ENCODE measurements around the gene C3orf22.
"Not testable (repeated sequence)": the region's sequence is repeated elsewhere in the genome, so short reads cannot be mapped to it uniquely, and the experiment has no call there.

C3orf22 gene

DNA sequence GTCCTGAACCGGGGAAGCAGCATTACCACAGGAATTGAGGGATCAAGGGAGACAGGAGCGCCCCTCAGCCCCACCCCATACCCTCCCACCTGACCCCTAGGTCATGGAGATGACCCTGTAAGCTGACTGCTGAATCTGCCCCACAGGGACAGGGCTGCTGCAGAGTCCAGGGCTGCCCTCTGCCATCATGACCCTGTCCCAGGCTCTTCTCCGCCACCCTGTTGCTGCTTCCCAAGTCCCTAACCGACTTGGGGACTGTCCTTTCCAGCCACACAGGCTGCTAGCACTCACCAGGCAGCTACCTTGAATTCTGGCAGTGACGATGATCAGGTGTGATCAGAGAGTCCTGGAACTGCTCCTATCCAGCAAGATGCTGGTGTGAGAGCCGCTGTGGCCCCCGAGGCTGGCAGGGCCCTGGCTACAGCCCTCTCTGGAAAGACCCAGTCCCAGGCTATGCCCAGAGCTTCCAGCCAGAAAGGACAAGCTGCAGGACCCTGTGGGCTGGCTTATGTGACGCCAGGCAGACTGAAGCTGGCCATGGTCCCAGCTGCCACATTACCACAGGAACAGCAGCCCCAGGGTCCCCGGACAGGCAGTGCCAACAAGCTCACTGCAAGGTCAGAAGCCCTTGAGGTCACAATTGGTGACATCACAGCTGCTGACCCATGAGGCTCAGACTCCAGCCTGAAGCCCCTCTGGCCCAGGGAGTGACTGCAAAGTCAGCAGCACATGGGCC lies at the start of gene C3orf22:
Gene C3orf22 (minus strand): TSS at position 597 of the 736 bp plus-strand sequence. CDS start 5,542 bp downstream, outside the sequence.
- DNase-seq (ENCODE audit: low read depth in 1 of 2, low spot score in 1 of 2) = no peak

DNA sequence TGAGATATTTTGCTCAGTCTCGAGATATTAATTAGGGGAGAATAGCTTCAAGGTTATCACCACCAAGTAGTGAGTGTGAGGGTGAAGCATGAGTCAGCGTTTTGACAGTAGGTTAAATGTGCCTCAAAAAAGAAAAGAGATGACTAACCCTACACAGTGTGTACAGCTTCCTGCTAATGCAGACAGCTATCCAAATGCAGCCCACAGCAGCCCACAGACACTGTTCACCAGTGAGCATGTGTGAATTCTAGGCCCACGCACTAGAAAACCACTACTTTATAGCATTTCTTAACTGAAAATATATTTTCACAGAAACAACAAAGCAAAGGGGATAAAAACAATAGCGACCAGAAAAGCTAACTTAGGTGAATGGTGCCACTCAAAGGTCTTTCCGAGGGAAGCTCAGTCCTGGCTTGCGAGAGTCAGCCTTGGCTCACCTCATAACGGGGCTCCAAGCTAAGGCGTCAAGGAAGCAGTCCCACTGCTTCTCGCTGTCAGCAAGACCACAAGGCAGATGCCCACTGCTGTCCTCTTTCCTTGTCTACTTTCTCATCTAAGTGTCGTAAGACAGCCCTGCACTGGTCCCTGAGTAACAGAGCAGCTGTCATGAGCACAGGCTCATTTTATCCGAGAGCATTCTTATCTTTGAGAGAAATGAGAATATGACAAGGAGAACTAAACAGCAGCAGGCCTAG lies 48.6 kb upstream of the C3orf22 start:
- DNase-seq (ENCODE audit: low read depth in 1 of 2, low spot score in 1 of 2) = no peak

DNA sequence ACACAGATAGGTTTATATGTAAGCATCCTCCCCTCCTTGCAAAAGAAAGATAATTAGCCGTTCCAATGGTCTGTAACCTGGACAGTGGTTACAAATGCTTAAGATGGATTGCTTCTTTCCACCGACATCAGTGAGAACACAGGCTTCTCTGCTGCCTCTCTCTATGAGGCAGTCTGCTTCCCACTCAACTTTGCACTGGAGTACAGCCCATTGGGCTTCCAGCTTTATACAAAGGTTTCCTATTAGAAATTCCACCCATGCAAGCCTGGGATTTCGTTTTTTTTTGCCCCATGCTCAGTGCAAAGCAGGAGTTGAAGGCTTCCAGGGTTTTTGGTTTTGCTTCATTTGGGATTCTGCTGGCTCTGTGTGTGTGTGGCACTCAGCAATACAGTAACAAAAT lies 47.3 kb upstream of the C3orf22 start:
- no peak for DNase-seq (ENCODE audit: low read depth in 1 of 2, low spot score in 1 of 2)

- DNase-seq (ENCODE audit: low read depth in 1 of 2, low spot score in 1 of 2) = no peak
These were observed 46.0 kb upstream of the C3orf22 start for GRCh38 chr3:126604691-126605090.

DNA sequence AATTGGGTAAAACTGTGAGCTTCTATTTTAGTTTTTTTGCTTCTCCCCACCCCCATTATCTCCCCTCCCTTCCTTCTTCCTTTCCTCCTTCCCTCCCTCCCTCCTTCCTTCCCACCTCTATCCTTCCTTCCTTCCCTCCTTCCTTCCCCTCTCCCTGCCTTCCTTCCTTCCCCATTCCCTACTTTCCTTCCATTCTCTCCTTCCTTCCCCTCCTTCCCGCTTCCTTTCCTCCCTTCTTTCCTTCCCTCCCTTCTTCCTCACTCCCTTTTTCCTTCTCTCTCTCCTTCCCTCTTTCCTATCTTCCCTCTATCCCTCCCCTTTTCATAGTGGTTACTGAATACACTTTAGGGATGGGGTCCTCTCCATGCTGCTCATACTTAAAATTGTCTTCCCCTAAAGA lies 40.4 kb upstream of the C3orf22 start:
- no peak for DNase-seq (ENCODE audit: low read depth in 1 of 2, low spot score in 1 of 2)

- DNase-seq (ENCODE audit: low read depth in 1 of 2, low spot score in 1 of 2) = not testable (repeated sequence)
These were observed 36.7 kb upstream of the C3orf22 start for GRCh38 chr3:126595479-126595878.

DNA sequence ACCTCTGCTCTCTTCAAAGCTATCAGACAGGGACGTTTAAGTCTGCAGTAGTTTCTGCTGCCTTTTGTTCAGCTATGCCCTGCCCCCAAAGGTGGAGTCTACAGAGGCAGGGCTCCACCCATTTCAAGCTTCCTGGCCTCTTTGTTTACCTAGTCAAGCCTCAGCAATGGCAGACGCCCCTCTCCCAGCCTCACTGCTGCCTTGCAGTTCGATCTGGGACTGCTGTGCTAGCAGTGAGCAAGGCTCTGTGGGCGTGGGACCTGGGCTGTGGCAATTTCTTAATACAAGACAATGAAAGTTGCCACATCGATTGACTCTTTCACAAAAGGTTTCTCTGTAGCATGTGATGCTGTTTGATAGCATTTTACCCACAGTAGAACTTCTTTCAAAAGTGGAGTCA lies 32.8 kb upstream of the C3orf22 start:
- not testable (repeated sequence) for DNase-seq (ENCODE audit: low read depth in 1 of 2, low spot score in 1 of 2)

DNA sequence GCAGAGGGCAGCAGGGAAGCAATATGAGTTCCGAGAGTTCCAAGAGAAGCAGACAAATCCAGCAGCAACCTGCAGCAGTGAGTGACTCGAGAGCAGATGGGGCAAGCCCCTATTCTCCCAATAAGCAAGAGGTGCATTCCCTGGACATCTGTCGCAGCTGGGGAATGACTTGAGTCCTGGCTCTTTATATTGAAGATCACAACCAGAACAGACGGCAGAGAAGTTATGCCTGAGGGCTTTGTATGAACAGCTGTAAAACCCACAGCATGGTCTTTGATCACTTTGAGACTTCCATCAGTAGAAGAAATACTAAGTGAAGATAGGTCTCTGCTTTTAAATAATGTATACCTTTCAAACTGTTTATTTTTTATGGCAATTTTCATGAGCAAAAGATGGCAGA lies 23.6 kb upstream of the C3orf22 start:
- no peak for DNase-seq (ENCODE audit: low read depth in 1 of 2, low spot score in 1 of 2)

DNA sequence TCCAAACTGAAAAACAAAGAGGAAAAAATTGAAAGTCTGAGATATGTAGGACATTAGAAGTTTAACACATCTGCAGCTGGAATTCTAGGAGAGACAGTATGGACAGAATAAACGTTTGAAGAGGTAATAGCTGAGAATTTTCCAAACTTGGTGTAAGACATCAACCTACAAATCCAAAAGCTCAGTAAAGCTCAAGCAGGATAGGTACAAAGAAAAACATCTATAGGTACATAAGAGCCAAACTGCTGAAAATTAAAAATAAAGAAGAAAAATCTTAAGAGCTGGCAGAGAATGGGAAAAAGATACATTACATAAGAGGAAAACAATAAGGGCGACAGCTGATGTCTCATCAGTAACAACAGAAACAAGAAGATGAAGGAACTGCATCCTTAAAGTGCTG lies 22.8 kb upstream of the C3orf22 start:
- no peak for DNase-seq (ENCODE audit: low read depth in 1 of 2, low spot score in 1 of 2)

- no peak for DNase-seq (ENCODE audit: low read depth in 1 of 2, low spot score in 1 of 2)
These were observed 22.0 kb upstream of the C3orf22 start for GRCh38 chr3:126580746-126581145.

DNA sequence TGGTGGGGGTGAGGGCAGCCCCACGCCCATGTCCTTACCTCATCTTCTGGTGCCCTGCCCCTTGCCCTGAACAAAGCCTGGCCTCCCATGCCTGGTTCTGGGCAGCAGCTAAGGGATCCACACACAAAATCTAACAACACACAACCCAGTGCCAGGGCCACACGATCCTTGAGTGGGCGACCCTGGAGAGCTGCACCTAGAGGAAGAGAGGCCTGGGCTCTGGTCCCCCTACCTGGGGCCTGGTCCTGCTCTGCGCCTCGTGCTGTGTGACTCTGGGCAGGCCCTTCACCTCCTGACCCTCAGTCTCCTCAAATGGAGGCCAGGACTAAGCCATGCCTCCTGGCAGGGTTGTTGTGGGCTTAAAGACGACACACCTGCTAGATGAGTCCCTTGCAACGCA lies 20.0 kb upstream of the C3orf22 start:
- DNase-seq (ENCODE audit: low read depth in 1 of 2, low spot score in 1 of 2) = no peak

- no peak for DNase-seq (ENCODE audit: low read depth in 1 of 2, low spot score in 1 of 2)
These were observed 18.5 kb upstream of the C3orf22 start for GRCh38 chr3:126577261-126577660.

GRCh38 chr3:126573492-126574117 lies 14.9 kb upstream of the C3orf22 start:
- DNase-seq (ENCODE audit: low read depth in 1 of 2, low spot score in 1 of 2) = no peak

- no peak for DNase-seq (ENCODE audit: low read depth in 1 of 2, low spot score in 1 of 2)
These were observed 12.3 kb upstream of the C3orf22 start for GRCh38 chr3:126571078-126571477.

- DNase-seq (ENCODE audit: low read depth in 1 of 2, low spot score in 1 of 2) = no peak
These were observed 11.4 kb upstream of the C3orf22 start for GRCh38 chr3:126570103-126570541.

GRCh38 chr3:126569390-126569975 lies 10.8 kb upstream of the C3orf22 start:
- no peak for DNase-seq (ENCODE audit: low read depth in 1 of 2, low spot score in 1 of 2)

DNA sequence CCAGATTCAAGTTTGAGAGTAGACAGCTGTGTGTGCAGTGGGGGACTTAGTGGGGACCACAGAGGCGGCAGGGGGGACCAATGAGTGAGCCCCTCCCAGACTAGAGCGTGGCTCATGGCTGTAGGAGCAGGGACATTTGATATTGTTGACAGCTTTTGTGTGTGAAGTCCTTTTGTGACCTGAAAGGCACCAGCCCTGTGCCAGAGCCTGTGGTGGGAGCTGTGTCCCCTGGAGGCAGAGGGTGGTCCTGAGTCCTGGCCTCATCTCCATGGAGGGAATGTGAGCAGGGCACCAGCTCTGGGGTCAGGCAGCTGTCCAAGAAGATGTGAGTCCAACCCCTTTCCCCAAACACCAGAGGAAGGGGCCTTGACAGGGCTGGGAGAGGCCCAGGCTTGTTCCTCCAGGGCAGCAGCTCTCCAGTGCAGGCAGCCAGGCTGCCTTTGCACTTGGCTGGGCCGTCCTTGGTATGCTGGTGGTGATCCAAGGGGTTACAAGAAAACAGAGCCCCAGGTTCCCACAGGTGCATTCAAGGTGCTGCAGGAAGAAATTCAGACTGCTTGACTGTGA lies 10.1 kb upstream of the C3orf22 start:
- DNase-seq (ENCODE audit: low read depth in 1 of 2, low spot score in 1 of 2) = no peak

DNA sequence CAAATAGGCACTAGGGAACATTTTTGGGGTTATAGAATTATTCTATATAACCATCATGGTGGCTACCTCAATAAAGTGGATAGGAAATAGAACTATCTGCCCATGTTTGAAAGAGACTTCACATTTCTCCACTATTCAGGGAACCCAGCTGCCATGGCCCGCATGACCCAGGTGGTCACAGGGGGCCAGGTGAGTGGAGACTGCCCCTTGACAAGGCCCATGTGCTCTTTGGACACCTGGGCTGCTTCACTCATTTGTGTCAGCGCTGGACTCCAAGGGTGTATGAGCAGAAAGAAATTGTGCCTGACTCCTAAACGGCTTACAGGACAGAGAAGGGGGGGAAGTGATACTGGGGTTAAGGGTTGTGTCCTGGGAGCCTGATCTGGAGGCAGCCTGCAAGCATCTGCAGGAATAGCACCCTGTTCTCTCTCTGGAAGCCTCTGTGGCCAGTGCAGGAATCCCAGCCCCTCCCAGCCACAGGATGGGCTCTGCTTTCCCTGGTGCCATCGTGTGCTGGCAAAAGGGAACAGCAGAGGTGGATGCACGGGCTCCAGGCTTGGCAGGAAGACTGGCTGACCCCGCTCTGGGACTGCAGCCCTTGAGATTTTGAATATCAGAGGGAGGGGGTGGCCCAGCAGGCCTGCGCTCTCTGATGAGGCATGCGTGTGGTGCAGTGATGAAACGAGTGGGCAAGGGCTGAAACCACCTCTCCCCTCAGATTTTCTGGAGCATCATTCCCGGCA lies 9.1 kb upstream of the C3orf22 start:
- DNase-seq (ENCODE audit: low read depth in 1 of 2, low spot score in 1 of 2) = no peak

DNA sequence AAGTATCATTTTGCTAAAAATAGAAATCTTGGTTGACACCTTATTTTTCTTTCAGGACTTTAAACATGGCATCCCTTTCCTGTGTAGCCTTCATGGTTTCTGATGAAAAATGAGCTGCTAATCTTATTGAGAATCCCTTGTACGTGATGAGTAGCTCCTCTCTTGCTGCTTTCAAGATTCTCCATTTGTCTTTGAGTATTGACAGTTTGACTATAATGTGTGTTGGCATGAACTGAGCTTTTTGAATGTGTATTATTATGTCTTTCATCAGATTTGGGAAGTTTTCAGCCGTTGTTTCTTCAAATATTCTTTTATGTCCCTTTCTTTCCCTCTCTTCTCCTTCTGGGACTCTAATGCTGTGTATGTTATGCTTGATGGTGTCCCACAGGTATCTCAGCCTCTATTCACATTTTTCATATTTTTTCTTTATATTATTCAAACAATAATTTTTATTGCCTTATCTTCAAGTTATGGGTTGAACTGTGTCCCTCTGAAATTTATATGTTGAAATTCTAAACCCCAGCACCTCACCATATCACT lies 4.1 kb upstream of the C3orf22 start:
- no peak for DNase-seq (ENCODE audit: low read depth in 1 of 2, low spot score in 1 of 2)

DNA sequence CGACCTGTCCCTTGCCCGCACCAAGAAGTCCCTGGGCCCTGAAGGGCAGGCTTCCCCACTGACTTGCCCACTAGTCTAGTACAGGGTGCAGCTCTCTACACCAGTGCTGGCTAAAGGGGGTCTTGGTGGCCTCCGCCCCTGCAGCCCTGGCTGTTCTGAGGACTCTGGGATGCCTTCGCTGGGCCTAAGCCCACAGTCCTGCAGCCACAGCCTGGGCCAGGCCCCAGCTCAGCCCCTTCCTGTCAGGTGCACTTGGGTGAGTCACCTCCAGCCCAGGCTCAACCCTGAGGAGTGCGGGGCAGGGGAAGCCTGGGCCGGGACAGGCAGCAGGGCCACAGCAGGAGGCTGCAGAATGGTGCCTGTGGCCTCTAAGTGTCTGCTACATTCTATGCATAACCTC lies 971 bp downstream of the C3orf22 start:
- DNase-seq (ENCODE audit: low read depth in 1 of 2, low spot score in 1 of 2) = no peak

- no peak for DNase-seq (ENCODE audit: low read depth in 1 of 2, low spot score in 1 of 2)
These were observed 1.4 kb downstream of the C3orf22 start for GRCh38 chr3:126557415-126557745.

Data from activated CD4-positive, alpha-beta T cell treated with anti-CD3 and anti-CD28 coated beads, Interleukin-2, amount 50 U/mL, for 24 hours (primary cell).